CD4-positive, alpha-beta T cell treated with Interferon gamma for 1 hour (primary cell): ENCODE measurements around the gene ADGRG1.

Experiments
- DNase-seq: peaks from one replicate; pipeline ENCODE4 v3.0.0-alpha.2; 2020

Gene ADGRG1

GRCh38 chr16:57606847-57607501, 21.5 kb upstream of the ADGRG1 start:
- DNase-seq, result no peak

GRCh38 chr16:57607676-57608461, 20.6 kb upstream of the ADGRG1 start:
- no peak for DNase-seq

- DNase-seq, result no peak
Measured at GRCh38 chr16:57608462-57609113, 19.8 kb upstream of the ADGRG1 start.

- peak; percentile 52 for DNase-seq
Measured at GRCh38 chr16:57609541-57610401, 18.7 kb upstream of the ADGRG1 start.

- DNase-seq, result no peak
Measured at GRCh38 chr16:57610611-57611010, 17.8 kb upstream of the ADGRG1 start.

GRCh38 chr16:57611181-57611580, 17.2 kb upstream of the ADGRG1 start:
- DNase-seq, result no peak

- DNase-seq, result no peak
Measured at GRCh38 chr16:57611706-57612105, 16.7 kb upstream of the ADGRG1 start.

GRCh38 chr16:57612494-57612893, 15.9 kb upstream of the ADGRG1 start:
- no peak for DNase-seq

GRCh38 chr16:57613514-57613913, 14.9 kb upstream of the ADGRG1 start:
- DNase-seq, result no peak

GRCh38 chr16:57614536-57614935, 13.9 kb upstream of the ADGRG1 start:
- no peak for DNase-seq

GRCh38 chr16:57614944-57615343, 13.5 kb upstream of the ADGRG1 start:
- no peak for DNase-seq

GRCh38 chr16:57615813-57616212, 12.6 kb upstream of the ADGRG1 start:
- no peak for DNase-seq

GRCh38 chr16:57616241-57616640, 12.2 kb upstream of the ADGRG1 start:
- DNase-seq, result no peak

GRCh38 chr16:57616876-57617275, 11.6 kb upstream of the ADGRG1 start:
- no peak for DNase-seq

GRCh38 chr16:57617604-57618111, 10.8 kb upstream of the ADGRG1 start:
- DNase-seq, result no peak

- DNase-seq, result no peak
Measured at GRCh38 chr16:57618296-57619132, 9.9 kb upstream of the ADGRG1 start.

GRCh38 chr16:57619133-57619605, 9.3 kb upstream of the ADGRG1 start:
- no peak for DNase-seq

GRCh38 chr16:57619606-57620334, 8.7 kb upstream of the ADGRG1 start:
- DNase-seq, result no peak

- no peak for DNase-seq
Measured at GRCh38 chr16:57620335-57621231, 7.8 kb upstream of the ADGRG1 start.
